ENCODE results near the gene SMURF1. TPM values are rescaled to one million over a fixed set of nuclear protein-coding genes. Genes with fewer than 3 reads are reported as not detected.

The SMURF1 gene
- 10 to 100 TPM in 1 of 4 donors, 1 to 10 TPM in 3; 6.3 to 14.8 (median 8.5) TPM for polyA plus RNA-seq
- long read RNA-seq, donor 1, full-length matches to known transcripts = 2 of 14 reads
- long read RNA-seq, donor 1, partial matches to known transcripts = 12 of 14 reads
- long read RNA-seq, donor 1, other reads (novel, unspliced or antisense) = 0 of 14 reads
- long read RNA-seq, donor 2 = 0 reads
- long read RNA-seq, donor 3 = 0 reads
- long read RNA-seq, donor 4 = 0 reads
- long read RNA-seq, donor 5 = 0 reads
- long read RNA-seq, donor 6, full-length matches to known transcripts = 1 of 1 reads
- long read RNA-seq, donor 6, partial matches to known transcripts = 0 of 1 reads
- long read RNA-seq, donor 6, other reads (novel, unspliced or antisense) = 0 of 1 reads
- long read RNA-seq, donor 7, full-length matches to known transcripts = 3 of 3 reads
- long read RNA-seq, donor 7, partial matches to known transcripts = 0 of 3 reads
- long read RNA-seq, donor 7, other reads (novel, unspliced or antisense) = 0 of 3 reads
- long read RNA-seq, donor 8 = 0 reads
- long read RNA-seq, donor 9 = 0 reads
- long read RNA-seq, donor 10, full-length matches to known transcripts = 1 of 1 reads
- long read RNA-seq, donor 10, partial matches to known transcripts = 0 of 1 reads
- long read RNA-seq, donor 10, other reads (novel, unspliced or antisense) = 0 of 1 reads

DNA sequence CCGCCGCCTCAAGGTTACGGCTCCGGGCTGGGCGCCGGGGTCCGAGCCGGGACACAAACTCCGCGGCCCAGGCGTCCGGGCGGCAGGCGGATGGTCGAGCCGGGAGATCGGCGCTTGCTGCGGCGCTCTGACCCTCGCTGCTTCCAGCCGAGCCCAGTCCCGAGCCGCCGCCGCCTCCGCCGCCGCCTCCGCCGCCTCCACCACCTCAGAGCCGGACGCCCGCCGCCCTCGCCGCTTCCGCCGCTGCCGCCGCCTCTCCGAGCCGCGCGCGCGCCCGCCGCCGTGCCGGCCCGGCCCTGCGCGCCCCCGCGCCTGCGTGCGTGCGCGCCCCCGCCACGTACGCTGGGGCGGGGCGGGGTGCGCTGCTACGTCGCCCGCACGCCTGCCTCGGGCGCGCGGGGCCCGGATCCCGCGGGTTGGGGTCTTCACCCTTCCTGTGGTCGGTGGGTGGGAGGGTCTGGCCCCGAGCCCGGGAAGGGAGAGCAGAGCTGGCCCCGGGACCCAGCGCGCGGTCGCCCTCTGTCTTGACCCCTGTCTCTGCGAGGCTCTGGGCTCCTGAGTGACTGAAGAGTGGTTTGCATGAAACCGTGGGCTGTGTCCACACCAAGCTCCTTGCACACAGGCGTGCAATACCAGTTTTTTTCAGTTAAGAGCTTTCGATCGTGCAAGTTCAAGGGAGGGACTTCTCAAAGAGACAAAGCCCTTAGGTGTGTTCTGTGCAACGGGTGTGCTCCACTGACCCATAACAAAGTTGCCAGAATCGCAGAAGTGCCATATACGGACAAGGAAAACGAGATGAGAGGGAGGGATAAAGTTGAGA, at the start of gene SMURF1:
SMURF1 (minus strand) TSS at position 256 of the 820 bp plus-strand sequence. CDS start 328 bp downstream, outside the sequence.
- no peak for FAIRE-seq
- no peaks in the 10 kb centered on the region for H3K9me3 ChIP-seq (ENCODE audit: control insufficient read depth in 2 of 2, insufficient read depth in 1 of 2, low read depth in 1 of 2, low read length in 1 of 2)
- WGBS, 3 donors = 0 to 1% (median 0%) methylated on average over 26 to 94 of the region's 94 CpGs

GRCh38 chr7:99191869-99192596, 48.1 kb upstream of the SMURF1 start:
- Histone ChIP-seq H3K4me1 (ENCODE audit: control insufficient read depth in 3 of 3, insufficient read depth in 2 of 3, low read depth in 1 of 3, low read length in 2 of 3) (no peaks in the 10 kb centered on the region), H3K9me3 (ENCODE audit: control insufficient read depth in 2 of 2, insufficient read depth in 1 of 2, low read depth in 1 of 2, low read length in 1 of 2) (no peaks in the 10 kb centered on the region), H3K27me3 (ENCODE audit: control insufficient read depth in 3 of 3, insufficient read depth in 3 of 3, low read length in 3 of 3) (no peaks in the 10 kb centered on the region), H3K36me3 (ENCODE audit: control insufficient read depth in 3 of 3, insufficient read depth in 2 of 3, low read depth in 1 of 3, low read length in 3 of 3) (no peaks in the 10 kb centered on the region), H3K27ac (ENCODE audit: low read depth in 1 of 3, low read length in 2 of 3) (no peak overlapping the region), H3K4me3 (ENCODE audit: low read depth in 1 of 3, low read length in 3 of 3) (no peak overlapping the region)
- FAIRE-seq (no peak), DNase-seq (no peak)
- 79 to 88% (median 87%) methylated on average over 5 of the region's 5 CpGs for WGBS, 3 donors

More for the DNA sequence above, at the start of gene SMURF1:
- Histone ChIP-seq H3K27ac (ENCODE audit: low read depth in 1 of 3, low read length in 2 of 3) (peak within 1 kb of the TSS; percentile 85 to 95 (median 91)), H3K27me3 (ENCODE audit: control insufficient read depth in 3 of 3, insufficient read depth in 3 of 3, low read length in 3 of 3) (no peaks in the 10 kb centered on the region), H3K4me1 (ENCODE audit: control insufficient read depth in 3 of 3, insufficient read depth in 2 of 3, low read depth in 1 of 3, low read length in 2 of 3) (peaks cover 0 to 16% (median 4%) of the 10 kb centered on the region in 3 donors), H3K4me3 (ENCODE audit: low read depth in 1 of 3, low read length in 3 of 3) (peak within 1 kb of the TSS; percentile 81 to 88 (median 81)), H3K36me3 (ENCODE audit: control insufficient read depth in 3 of 3, insufficient read depth in 2 of 3, low read depth in 1 of 3, low read length in 3 of 3) (peaks cover 0 to 3% (median 0%) of the 10 kb centered on the region in 3 donors)
- DNase-seq = peak; percentile 72 to 88

- no peaks in the 10 kb centered on the region for H3K4me1 ChIP-seq (ENCODE audit: control insufficient read depth in 3 of 3, insufficient read depth in 2 of 3, low read depth in 1 of 3, low read length in 2 of 3)
- no peak overlapping the region for H3K27ac ChIP-seq (ENCODE audit: low read depth in 1 of 3, low read length in 2 of 3)
- H3K4me3 ChIP-seq (ENCODE audit: low read depth in 1 of 3, low read length in 3 of 3) = no peak overlapping the region
- WGBS, 3 donors = 56 to 64% (median 62%) methylated on average over 7 of the region's 7 CpGs
- H3K27me3 ChIP-seq (ENCODE audit: control insufficient read depth in 3 of 3, insufficient read depth in 3 of 3, low read length in 3 of 3) = no peaks in the 10 kb centered on the region
- DNase-seq (no peak), FAIRE-seq (no peak)
- H3K36me3 ChIP-seq (ENCODE audit: control insufficient read depth in 3 of 3, insufficient read depth in 2 of 3, low read depth in 1 of 3, low read length in 3 of 3) = no peaks in the 10 kb centered on the region
- H3K9me3 ChIP-seq (ENCODE audit: control insufficient read depth in 2 of 2, insufficient read depth in 1 of 2, low read depth in 1 of 2, low read length in 1 of 2) = no peaks in the 10 kb centered on the region
Observed at GRCh38 chr7:99190359-99191009, 46.6 kb upstream of the SMURF1 start.

DNA sequence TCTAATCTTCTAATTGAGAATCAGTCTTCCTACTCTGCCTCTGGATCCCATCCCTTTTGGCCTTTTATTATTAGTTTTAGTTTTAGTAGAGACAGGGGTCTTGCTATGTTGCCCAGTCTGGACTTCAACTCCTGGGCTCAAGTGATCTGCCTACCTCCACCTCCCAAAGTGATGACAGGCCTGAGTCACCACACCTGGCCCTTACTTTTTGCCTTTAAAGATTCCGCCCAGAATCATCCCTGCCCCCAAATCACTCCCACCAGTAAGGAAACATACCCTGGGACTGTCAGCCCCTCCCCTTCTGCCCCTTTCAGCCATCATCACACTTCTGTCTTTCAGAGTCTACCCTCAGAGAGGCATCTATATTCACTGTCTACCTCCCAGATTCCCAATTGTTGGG, 45.3 kb upstream of the SMURF1 start:
- Histone ChIP-seq H3K9me3 (ENCODE audit: control insufficient read depth in 2 of 2, insufficient read depth in 1 of 2, low read depth in 1 of 2, low read length in 1 of 2) (no peaks in the 10 kb centered on the region), H3K27me3 (ENCODE audit: control insufficient read depth in 3 of 3, insufficient read depth in 3 of 3, low read length in 3 of 3) (no peaks in the 10 kb centered on the region), H3K4me1 (ENCODE audit: control insufficient read depth in 3 of 3, insufficient read depth in 2 of 3, low read depth in 1 of 3, low read length in 2 of 3) (no peaks in the 10 kb centered on the region), H3K27ac (ENCODE audit: low read depth in 1 of 3, low read length in 2 of 3) (no peak overlapping the region), H3K36me3 (ENCODE audit: control insufficient read depth in 3 of 3, insufficient read depth in 2 of 3, low read depth in 1 of 3, low read length in 3 of 3) (no peaks in the 10 kb centered on the region), H3K4me3 (ENCODE audit: low read depth in 1 of 3, low read length in 3 of 3) (no peak overlapping the region)
- 90 to 94% (median 93%) methylated on average over 1 of the region's 1 CpG for WGBS, 3 donors
- DNase-seq = no peak
- FAIRE-seq = no peak

DNA sequence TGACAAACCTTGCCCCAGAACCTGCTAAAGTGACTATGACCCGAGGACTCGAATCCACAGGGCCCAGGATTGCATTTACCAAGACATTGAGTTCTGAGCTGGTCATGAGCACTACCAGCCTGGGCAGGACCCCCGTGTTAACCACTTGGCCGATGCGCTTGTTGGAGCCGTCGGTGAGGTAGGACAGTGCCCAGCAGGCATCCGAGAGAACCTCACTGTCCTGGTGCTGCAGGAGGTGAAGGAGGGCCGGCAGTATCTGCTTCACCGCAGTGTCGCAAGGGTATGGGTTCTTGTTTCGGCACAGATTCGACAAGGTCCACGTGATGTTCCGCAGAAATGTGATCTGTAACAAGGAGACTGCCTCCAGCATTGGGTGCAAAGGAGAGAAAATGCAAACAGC, 44.3 kb upstream of the SMURF1 start:
- no peak overlapping the region for H3K27ac ChIP-seq (ENCODE audit: low read depth in 1 of 3, low read length in 2 of 3)
- WGBS, 3 donors = 93 to 95% (median 93%) methylated on average over 15 of the region's 15 CpGs
- no peaks in the 10 kb centered on the region for H3K27me3 ChIP-seq (ENCODE audit: control insufficient read depth in 3 of 3, insufficient read depth in 3 of 3, low read length in 3 of 3)
- FAIRE-seq = no peak
- H3K36me3 ChIP-seq (ENCODE audit: control insufficient read depth in 3 of 3, insufficient read depth in 2 of 3, low read depth in 1 of 3, low read length in 3 of 3) = no peaks in the 10 kb centered on the region
- DNase-seq = no peak
- no peak overlapping the region for H3K4me3 ChIP-seq (ENCODE audit: low read depth in 1 of 3, low read length in 3 of 3)
- no peaks in the 10 kb centered on the region for H3K4me1 ChIP-seq (ENCODE audit: control insufficient read depth in 3 of 3, insufficient read depth in 2 of 3, low read depth in 1 of 3, low read length in 2 of 3)
- no peaks in the 10 kb centered on the region for H3K9me3 ChIP-seq (ENCODE audit: control insufficient read depth in 2 of 2, insufficient read depth in 1 of 2, low read depth in 1 of 2, low read length in 1 of 2)

DNA sequence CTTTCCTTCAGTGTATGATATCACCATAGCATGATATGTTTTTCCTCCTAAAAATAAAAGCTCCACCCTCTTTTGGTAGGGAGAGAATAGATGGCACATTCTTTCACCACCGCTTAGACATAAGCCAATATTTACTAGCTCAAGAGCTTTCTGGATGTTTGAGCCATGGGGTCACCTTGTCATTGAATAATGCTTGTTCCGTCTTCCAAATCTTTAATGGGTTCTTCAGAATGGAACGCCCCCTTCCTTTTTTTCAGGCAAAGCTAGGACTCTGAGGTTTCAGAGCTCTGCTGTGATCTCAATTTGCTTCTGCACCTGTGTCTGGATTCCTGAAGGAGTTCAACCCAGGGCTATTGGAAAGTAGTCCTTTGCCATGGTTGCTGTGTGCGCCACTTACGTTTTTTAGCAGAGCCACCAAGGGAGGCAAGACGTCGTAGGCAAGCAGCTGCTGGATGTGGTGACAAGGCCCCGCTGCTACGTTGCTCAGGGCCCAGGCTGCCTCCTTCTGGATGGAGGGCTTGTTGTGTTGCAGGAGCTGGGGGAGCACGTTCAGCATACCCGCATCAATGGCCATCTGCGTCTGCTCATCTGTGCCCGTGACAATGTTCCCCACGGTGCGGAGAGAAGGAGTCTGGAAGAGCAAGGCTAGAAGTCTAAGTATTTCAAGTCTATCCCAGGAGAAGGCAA, 40.8 kb upstream of the SMURF1 start:
- H3K27me3 ChIP-seq (ENCODE audit: control insufficient read depth in 3 of 3, insufficient read depth in 3 of 3, low read length in 3 of 3) = no peaks in the 10 kb centered on the region
- FAIRE-seq (no peak), DNase-seq (no peak)
- H3K27ac ChIP-seq (ENCODE audit: low read depth in 1 of 3, low read length in 2 of 3) = no peak overlapping the region
- no peaks in the 10 kb centered on the region for H3K9me3 ChIP-seq (ENCODE audit: control insufficient read depth in 2 of 2, insufficient read depth in 1 of 2, low read depth in 1 of 2, low read length in 1 of 2)
- H3K4me1 ChIP-seq (ENCODE audit: control insufficient read depth in 3 of 3, insufficient read depth in 2 of 3, low read depth in 1 of 3, low read length in 2 of 3) = no peaks in the 10 kb centered on the region
- no peak overlapping the region for H3K4me3 ChIP-seq (ENCODE audit: low read depth in 1 of 3, low read length in 3 of 3)
- no peaks in the 10 kb centered on the region for H3K36me3 ChIP-seq (ENCODE audit: control insufficient read depth in 3 of 3, insufficient read depth in 2 of 3, low read depth in 1 of 3, low read length in 3 of 3)
- WGBS, 3 donors = 77 to 86% (median 86%) methylated on average over 15 of the region's 15 CpGs

GRCh38 chr7:99180067-99180650, 36.3 kb upstream of the SMURF1 start:
- DNase-seq (no peak), FAIRE-seq (no peak)
- no peaks in the 10 kb centered on the region for H3K36me3 ChIP-seq (ENCODE audit: control insufficient read depth in 3 of 3, insufficient read depth in 2 of 3, low read depth in 1 of 3, low read length in 3 of 3)
- H3K9me3 ChIP-seq (ENCODE audit: control insufficient read depth in 2 of 2, insufficient read depth in 1 of 2, low read depth in 1 of 2, low read length in 1 of 2) = no peaks in the 10 kb centered on the region
- H3K27me3 ChIP-seq (ENCODE audit: control insufficient read depth in 3 of 3, insufficient read depth in 3 of 3, low read length in 3 of 3) = no peaks in the 10 kb centered on the region
- WGBS, 3 donors = 85 to 87% (median 86%) methylated on average over 12 of the region's 12 CpGs
- no peak overlapping the region for H3K27ac ChIP-seq (ENCODE audit: low read depth in 1 of 3, low read length in 2 of 3)
- H3K4me1 ChIP-seq (ENCODE audit: control insufficient read depth in 3 of 3, insufficient read depth in 2 of 3, low read depth in 1 of 3, low read length in 2 of 3) = no peaks in the 10 kb centered on the region
- no peak overlapping the region for H3K4me3 ChIP-seq (ENCODE audit: low read depth in 1 of 3, low read length in 3 of 3)
